Measurements from ENCODE around the gene FOXL2NB. TPM values are rescaled to one million over a fixed set of nuclear protein-coding genes. Genes with fewer than 3 reads are reported as not detected.

The FOXL2NB gene
- total RNA-seq, 1 experiment from 2014 or later, result 11.4 TPM

DNA sequence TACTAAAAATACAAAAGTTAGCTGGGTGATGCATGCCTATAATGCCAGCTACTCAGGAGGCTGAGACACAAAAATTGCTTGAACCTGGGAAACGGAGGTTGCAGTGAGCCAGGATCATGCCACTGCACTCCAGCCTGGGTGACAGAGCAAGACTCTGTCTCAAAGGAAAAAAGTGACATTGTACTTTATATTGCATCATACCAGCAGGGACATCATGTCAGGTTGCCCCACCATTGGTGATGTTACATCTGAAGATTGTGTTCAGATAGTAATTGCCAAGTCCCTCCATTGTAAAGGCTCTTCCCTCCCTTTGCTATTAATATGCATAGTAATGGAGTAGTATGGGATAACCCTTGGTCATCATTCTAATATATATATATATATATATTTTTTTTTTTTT is 44.8 kb upstream of the FOXL2NB start:
- ChIA-PET CTCF (no interaction called here), POLR2A (interaction anchor here (0.7 kb wide), 1 partner anchor 22 kb away, joined by 6 read pairs; no protein-coding TSS in a partner anchor)
- no peak for TF ChIP-seq POLR2AphosphoS5 (IDR thresholded peaks at IDR 0.05; ENCODE audit: low read depth, low read length)
- no peak for TF ChIP-seq CTCF (IDR thresholded peaks at IDR 0.05)
- no peak for TF ChIP-seq SIN3A (IDR thresholded peaks at IDR 0.05; ENCODE audit: borderline replicate concordance, insufficient read depth, low read depth, low read length)
- in situ Hi-C loops (cut with HindIII; ENCODE audit: low pct_unique_long_range_greater_than_20kb, low sequenced_read_pairs) (no loop called here), intact Hi-C loops (cut with micrococcal nuclease; ENCODE audit: unreplicated experiment) (no loop called here)
- DNase-seq (ENCODE audit: low read depth, low spot score), result no peak
- Histone ChIP-seq H3K9me3 (ENCODE audit: control insufficient read depth, insufficient read depth, low read depth, low read length) (no peaks in the 10 kb centered on the region), H3K27ac (ENCODE audit: low read length) (no peak overlapping the region), H3K4me1 (ENCODE audit: control insufficient read depth, insufficient read depth, low read length) (no peaks in the 10 kb centered on the region), H3K36me3 (ENCODE audit: control insufficient read depth, insufficient read depth, low read length) (no peaks in the 10 kb centered on the region), H3K27me3 (ENCODE audit: control insufficient read depth, insufficient read depth, low read length) (no peaks in the 10 kb centered on the region), H3K4me3 (ENCODE audit: low read depth in 2 of 2, low read length in 2 of 2) (no peak overlapping the region)
- BruUV-seq (replicated peaks), result no TSS peak
- ATAC-seq, result no peak

- intact Hi-C loops (cut with micrococcal nuclease; ENCODE audit: unreplicated experiment) (no loop called here), in situ Hi-C loops (cut with HindIII; ENCODE audit: low pct_unique_long_range_greater_than_20kb, low sequenced_read_pairs) (no loop called here)
- CTCF ChIA-PET, result no interaction called here
Observed at GRCh38 chr3:138907539-138907938, 39.5 kb upstream of the FOXL2NB start.

DNA sequence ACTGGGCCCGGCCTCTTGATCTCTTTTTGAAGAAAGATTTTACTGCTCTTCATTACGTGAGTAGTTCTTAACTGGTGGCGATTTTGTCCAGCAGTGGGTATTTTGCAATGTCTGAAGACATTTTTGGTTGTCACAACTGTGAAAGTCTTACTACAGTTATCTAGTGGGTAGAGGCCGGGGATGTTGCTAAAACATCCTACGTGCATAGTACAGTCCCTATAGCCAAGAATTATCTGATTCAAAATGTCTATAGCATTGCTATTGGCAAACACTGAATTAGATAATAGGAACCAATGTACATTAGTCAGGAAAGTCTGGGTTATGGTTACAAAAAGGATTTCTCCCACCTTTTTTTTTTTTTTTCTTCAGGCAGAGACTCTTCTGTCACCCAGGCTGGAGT is 38.2 kb upstream of the FOXL2NB start:
- in situ Hi-C loops (cut with HindIII; ENCODE audit: low pct_unique_long_range_greater_than_20kb, low sequenced_read_pairs), result no loop called here
- Histone ChIP-seq H3K36me3 (ENCODE audit: control insufficient read depth, insufficient read depth, low read length) (no peaks in the 10 kb centered on the region), H3K9me3 (ENCODE audit: control insufficient read depth, insufficient read depth, low read depth, low read length) (no peaks in the 10 kb centered on the region), H3K4me3 (ENCODE audit: low read depth in 2 of 2, low read length in 2 of 2) (no peak overlapping the region), H3K27me3 (ENCODE audit: control insufficient read depth, insufficient read depth, low read length) (no peaks in the 10 kb centered on the region), H3K4me1 (ENCODE audit: control insufficient read depth, insufficient read depth, low read length) (peaks cover 7% of the 10 kb centered on the region; the same call in 1 of the 2 replicates), H3K27ac (ENCODE audit: low read length) (no peak overlapping the region)
- CTCF ChIA-PET, result no interaction called here
- BruUV-seq (replicated peaks), result no TSS peak
- POLR2A ChIA-PET, result no interaction called here
- no peak for TF ChIP-seq POLR2AphosphoS5 (IDR thresholded peaks at IDR 0.05; ENCODE audit: low read depth, low read length)
- TF ChIP-seq CTCF (IDR thresholded peaks at IDR 0.05), result no peak
- no peak for TF ChIP-seq TCF7L2 (IDR thresholded peaks at IDR 0.05; ENCODE audit: low read depth, low read length)
- no peak for TF ChIP-seq SIN3A (IDR thresholded peaks at IDR 0.05; ENCODE audit: borderline replicate concordance, insufficient read depth, low read depth, low read length)
- TF ChIP-seq REST (IDR thresholded peaks at IDR 0.05; ENCODE audit: insufficient read depth in 1 of 2, low read depth in 2 of 2, low read length in 1 of 2), result no peak
- ATAC-seq (no peak), DNase-seq (ENCODE audit: low read depth, low spot score) (no peak)
- intact Hi-C loops (cut with micrococcal nuclease; ENCODE audit: unreplicated experiment), result no loop called here

More at GRCh38 chr3:138907539-138907938, 39.5 kb upstream of the FOXL2NB start:
- no peak overlapping the region for H3K27ac ChIP-seq (ENCODE audit: low read length)
- peaks cover 4% of the 10 kb centered on the region; the same call in 1 of the 2 replicates for H3K4me1 ChIP-seq (ENCODE audit: control insufficient read depth, insufficient read depth, low read length)
- DNase-seq (ENCODE audit: low read depth, low spot score), result no peak
- H3K4me3 ChIP-seq (ENCODE audit: low read depth in 2 of 2, low read length in 2 of 2), result no peak overlapping the region
- H3K36me3 ChIP-seq (ENCODE audit: control insufficient read depth, insufficient read depth, low read length), result no peaks in the 10 kb centered on the region
- no peaks in the 10 kb centered on the region for H3K27me3 ChIP-seq (ENCODE audit: control insufficient read depth, insufficient read depth, low read length)
- TF ChIP-seq TCF7L2 (IDR thresholded peaks at IDR 0.05; ENCODE audit: low read depth, low read length), result no peak
- no peak for TF ChIP-seq SIN3A (IDR thresholded peaks at IDR 0.05; ENCODE audit: borderline replicate concordance, insufficient read depth, low read depth, low read length)
- no peak for ATAC-seq
- BruUV-seq (replicated peaks), result no TSS peak
- POLR2A ChIA-PET, result no interaction called here
- H3K9me3 ChIP-seq (ENCODE audit: control insufficient read depth, insufficient read depth, low read depth, low read length), result no peaks in the 10 kb centered on the region

Data from Panc1 (cell line).